SHP77 treated with DMSO at 0.1 percent for 48 hours (cell line): ENCODE results near the gene LIMS4.
"Not testable (repeated sequence)": the region's sequence is repeated elsewhere in the genome, so short reads cannot be mapped to it uniquely, and the experiment has no call there.

Source experiments
- DNase-seq: peaks from one replicate; lab custom pipeline; 2025; lab: John Stamatoyannopoulos, UW

Gene LIMS4

GRCh38 chr2:110450951-110451350 is 21.7 kb downstream of the LIMS4 start:
- not testable (repeated sequence) for DNase-seq

GRCh38 chr2:110449127-110449947 is 23.3 kb downstream of the LIMS4 start:
- not testable (repeated sequence) for DNase-seq

GRCh38 chr2:110446644-110447043 is 26.0 kb downstream of the LIMS4 start:
- DNase-seq, result not testable (repeated sequence)

GRCh38 chr2:110443305-110444005 is 29.2 kb downstream of the LIMS4 start:
- DNase-seq, result not testable (repeated sequence)

GRCh38 chr2:110441905-110442304 is 30.7 kb downstream of the LIMS4 start:
- not testable (repeated sequence) for DNase-seq

GRCh38 chr2:110434565-110434964 is 38.1 kb downstream of the LIMS4 start:
- DNase-seq, result not testable (repeated sequence)

GRCh38 chr2:110425725-110426124 is 46.9 kb downstream of the LIMS4 start:
- DNase-seq, result not testable (repeated sequence)

- DNase-seq, result not testable (repeated sequence)
Measured at GRCh38 chr2:110424421-110424820, 48.2 kb downstream of the LIMS4 start.

- not testable (repeated sequence) for DNase-seq
Measured at GRCh38 chr2:110423574-110423962, 49.0 kb downstream of the LIMS4 start.

- not testable (repeated sequence) for DNase-seq
Measured at GRCh38 chr2:110422852-110423573, 49.6 kb downstream of the LIMS4 start.

GRCh38 chr2:110420641-110421354 is 51.8 kb downstream of the LIMS4 start:
- DNase-seq, result not testable (repeated sequence)

GRCh38 chr2:110407142-110407541 is 65.5 kb downstream of the LIMS4 start:
- DNase-seq, result not testable (repeated sequence)

GRCh38 chr2:110404988-110405387 is 67.6 kb downstream of the LIMS4 start:
- not testable (repeated sequence) for DNase-seq

- not testable (repeated sequence) for DNase-seq
Measured at GRCh38 chr2:110404246-110404645, 68.4 kb downstream of the LIMS4 start.

- DNase-seq, result not testable (repeated sequence)
Measured at GRCh38 chr2:110401001-110401618, 71.5 kb downstream of the LIMS4 start.

- not testable (repeated sequence) for DNase-seq
Measured at GRCh38 chr2:110399378-110399777, 73.2 kb downstream of the LIMS4 start.

- not testable (repeated sequence) for DNase-seq
Measured at GRCh38 chr2:110395990-110396389, 76.6 kb downstream of the LIMS4 start.
